WTC11 (cell line): ENCODE results near the gene SCNN1B. TPM values are rescaled to one million over a fixed set of nuclear protein-coding genes. Genes with fewer than 3 reads are reported as not detected.
A peak's percentile ranks its signal among the peaks of the same experiment; 100 is the strongest.

Experiments
- ATAC-seq: fragments of 200-7000 bp; cut with Tn5 transposase; 2 replicates; pipeline ENCODE4 v1.10.0; 2021; ENCODE audit warnings: mild to moderate bottlenecking, moderate library complexity
- CTCF ChIA-PET: fragments of 300-600 bp; sonication (Branson Sonifier 250); formaldehyde crosslinking; loops from one replicate; lab custom pipeline; 2021; ENCODE audit warnings: antibody characterized with exemption; lab: Charles Lee
- POLR2A ChIA-PET: fragments of 350-600 bp; sonication (Branson Sonifier 250); formaldehyde crosslinking; loops from one replicate; lab custom pipeline; 2021; ENCODE audit warnings: antibody characterized with exemption; lab: Charles Lee
- DNase-seq: peaks from one replicate; pipeline ENCODE4 v3.0.0; 2021; ENCODE audit warnings: low spot score
- H3K27ac Mint-ChIP-seq: 2 replicates; pipeline ENCODE4 v1.8.0; 2021; ENCODE audit warnings: mixed read lengths
- H3K27me3 Mint-ChIP-seq: 2 replicates; pipeline ENCODE4 v1.8.0; 2021; ENCODE audit warnings: low read depth, mild to moderate bottlenecking, moderate library complexity, mixed read lengths
- H3K36me3 Mint-ChIP-seq: 2 replicates; pipeline ENCODE4 v1.8.0; 2021; ENCODE audit warnings: mixed read lengths
- H3K4me1 Mint-ChIP-seq: 2 replicates; pipeline ENCODE4 v1.8.0; 2022; ENCODE audit warnings: mixed read lengths
- H3K4me3 Mint-ChIP-seq: 2 replicates; pipeline ENCODE4 v1.8.0; 2021; ENCODE audit warnings: mild to moderate bottlenecking, moderate library complexity, mixed read lengths
- H3K9me3 Mint-ChIP-seq: 2 replicates; pipeline ENCODE4 v1.8.0; 2021; ENCODE audit warnings: mixed read lengths
- FOXK1 ChIP-seq: sonication (generic); formaldehyde crosslinking; IDR thresholded peaks from 2 replicates; pipeline ENCODE4 v1.8.0; 2022; ENCODE audit warnings: mild to moderate bottlenecking, moderate library complexity, missing genetic modification reagents
- MXD4 ChIP-seq: fragments of 250-450 bp; sonication (Bioruptor Pico); IDR thresholded peaks from 2 replicates; pipeline ENCODE4 v1.8.0; 2021; ENCODE audit warnings: mild to moderate bottlenecking, moderate library complexity, borderline replicate concordance
- NFYB ChIP-seq: sonication (generic); formaldehyde crosslinking; conservative IDR thresholded peaks from 2 replicates; pipeline ENCODE4 v1.8.0; 2022; ENCODE audit warnings: low read depth, missing genetic modification reagents
- SMAD3 ChIP-seq: sonication (generic); formaldehyde crosslinking; IDR thresholded peaks from 2 replicates; pipeline ENCODE4 v1.8.0; 2022; ENCODE audit warnings: missing genetic modification reagents, mild to moderate bottlenecking, borderline replicate concordance
- SMAD4 ChIP-seq: sonication (generic); formaldehyde crosslinking; IDR thresholded peaks from 2 replicates; pipeline ENCODE4 v1.8.0; 2022; ENCODE audit warnings: mild to moderate bottlenecking, missing genetic modification reagents
- SP1 ChIP-seq: sonication (generic); formaldehyde crosslinking; conservative IDR thresholded peaks from 2 replicates; pipeline ENCODE4 v1.8.1; 2022; ENCODE audit warnings: missing genetic modification reagents
- TP53 ChIP-seq: sonication (generic); formaldehyde crosslinking; IDR thresholded peaks from 2 replicates; pipeline ENCODE4 v1.8.1; 2023; ENCODE audit warnings: mild to moderate bottlenecking, missing genetic modification reagents
- ZNF138 ChIP-seq: sonication (generic); formaldehyde crosslinking; conservative IDR thresholded peaks from 2 replicates; pipeline ENCODE4 v1.8.1; 2022; ENCODE audit warnings: mild to moderate bottlenecking, moderate library complexity, missing genetic modification reagents
- ZNF219 ChIP-seq: sonication (generic); formaldehyde crosslinking; IDR thresholded peaks from 2 replicates; pipeline ENCODE4 v1.8.0; 2023; ENCODE audit warnings: missing genetic modification reagents, mild to moderate bottlenecking, borderline replicate concordance
- total RNA-seq: library from RNA; stranded (reverse); gene quantifications from 3 replicates; pipeline ENCODE4 v1.2.3, GENCODE V29; 2021
- TF ChIP-seq, protein P1 (sequence below): sonication (generic); formaldehyde crosslinking; IDR thresholded peaks from 2 replicates; pipeline ENCODE4 v1.8.1; 2022; ENCODE audit warnings: low read depth, mild to moderate bottlenecking, moderate library complexity, missing genetic modification reagents, borderline replicate concordance
- TF ChIP-seq, protein P2 (sequence below): sonication (generic); formaldehyde crosslinking; IDR thresholded peaks from 2 replicates; pipeline ENCODE4 v1.8.1; 2022; ENCODE audit warnings: mild to moderate bottlenecking, missing genetic modification reagents, moderate library complexity, borderline replicate concordance
- TF ChIP-seq, protein P3 (sequence below): sonication (generic); formaldehyde crosslinking; IDR thresholded peaks from 2 replicates; pipeline ENCODE4 v1.8.1; 2023; ENCODE audit warnings: mild to moderate bottlenecking, missing genetic modification reagents, borderline replicate concordance
- TF ChIP-seq, protein P4 (sequence below): sonication (generic); formaldehyde crosslinking; IDR thresholded peaks from 2 replicates; pipeline ENCODE4 v1.8.1; 2023; ENCODE audit warnings: mild to moderate bottlenecking, missing genetic modification reagents, moderate library complexity
- TF ChIP-seq, protein P5 (sequence below): sonication (generic); formaldehyde crosslinking; conservative IDR thresholded peaks from 2 replicates; pipeline ENCODE4 v1.8.1; 2023; ENCODE audit warnings: mild to moderate bottlenecking, low read depth, missing genetic modification reagents, moderate library complexity
- TF ChIP-seq, protein P6 (sequence below): sonication (generic); formaldehyde crosslinking; IDR thresholded peaks from 2 replicates; pipeline ENCODE4 v1.8.0; 2022; ENCODE audit warnings: mild to moderate bottlenecking, missing genetic modification reagents
- TF ChIP-seq, protein P7 (sequence below): sonication (generic); formaldehyde crosslinking; IDR thresholded peaks from 2 replicates; pipeline ENCODE4 v1.8.1; 2023; ENCODE audit warnings: mild to moderate bottlenecking, missing genetic modification reagents

The SCNN1B gene
- total RNA-seq, 1 experiment from 2014 or later, result 4.8 TPM

DNA sequence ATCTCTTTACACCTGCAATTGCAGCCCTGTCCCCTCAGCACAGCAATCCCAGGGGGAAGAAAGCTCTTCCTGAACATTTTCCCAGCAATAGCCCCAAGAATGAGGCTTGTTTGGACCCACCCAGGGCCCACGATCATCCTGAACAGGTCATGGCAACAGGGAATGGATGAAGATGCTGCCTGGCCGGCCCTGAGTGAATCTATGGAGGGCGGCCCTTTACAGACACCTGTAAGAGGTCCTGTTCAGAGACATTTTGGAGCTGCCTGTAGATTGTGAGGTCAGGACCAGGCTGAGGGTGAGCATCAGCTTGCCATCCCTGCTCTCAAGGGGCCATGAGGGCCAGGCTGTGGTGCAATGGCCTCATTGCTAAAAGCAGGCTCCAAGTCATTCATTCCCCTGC lies 81.8 kb downstream of the SCNN1B start:
- Mint-ChIP-seq H3K4me3 (no peak overlapping the region), H3K27me3 (no peaks in the 10 kb centered on the region), H3K36me3 (peaks cover 4% of the 10 kb centered on the region; the same call in 1 of the 2 replicates), H3K27ac (0 out of 2 replicates have a peak overlapping the region, but pooled peaks have one; percentile 30), H3K4me1 (no peaks in the 10 kb centered on the region)
- no peak for ATAC-seq
- ChIA-PET CTCF (interaction anchor here (1.7 kb wide), 1 partner anchor 15 kb away, joined by 5 read pairs; no protein-coding TSS in a partner anchor), POLR2A (interaction anchor here (0.7 kb wide), 1 partner anchor 165 kb away, joined by 6 read pairs; no protein-coding TSS in a partner anchor)
- TF ChIP-seq, protein P1, sequence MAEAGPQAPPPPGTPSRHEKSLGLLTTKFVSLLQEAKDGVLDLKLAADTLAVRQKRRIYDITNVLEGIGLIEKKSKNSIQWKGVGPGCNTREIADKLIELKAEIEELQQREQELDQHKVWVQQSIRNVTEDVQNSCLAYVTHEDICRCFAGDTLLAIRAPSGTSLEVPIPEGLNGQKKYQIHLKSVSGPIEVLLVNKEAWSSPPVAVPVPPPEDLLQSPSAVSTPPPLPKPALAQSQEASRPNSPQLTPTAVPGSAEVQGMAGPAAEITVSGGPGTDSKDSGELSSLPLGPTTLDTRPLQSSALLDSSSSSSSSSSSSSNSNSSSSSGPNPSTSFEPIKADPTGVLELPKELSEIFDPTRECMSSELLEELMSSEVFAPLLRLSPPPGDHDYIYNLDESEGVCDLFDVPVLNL (CRISPR knock-in tag), result no peak
- TF ChIP-seq FOXK1 (CRISPR knock-in tag), result no peak
- TF ChIP-seq, protein P2, sequence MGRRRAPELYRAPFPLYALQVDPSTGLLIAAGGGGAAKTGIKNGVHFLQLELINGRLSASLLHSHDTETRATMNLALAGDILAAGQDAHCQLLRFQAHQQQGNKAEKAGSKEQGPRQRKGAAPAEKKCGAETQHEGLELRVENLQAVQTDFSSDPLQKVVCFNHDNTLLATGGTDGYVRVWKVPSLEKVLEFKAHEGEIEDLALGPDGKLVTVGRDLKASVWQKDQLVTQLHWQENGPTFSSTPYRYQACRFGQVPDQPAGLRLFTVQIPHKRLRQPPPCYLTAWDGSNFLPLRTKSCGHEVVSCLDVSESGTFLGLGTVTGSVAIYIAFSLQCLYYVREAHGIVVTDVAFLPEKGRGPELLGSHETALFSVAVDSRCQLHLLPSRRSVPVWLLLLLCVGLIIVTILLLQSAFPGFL (CRISPR knock-in tag), result no peak
- TF ChIP-seq, all 79 proteins: peak for 0
- no peak for DNase-seq
- H3K9me3 Mint-ChIP-seq, result no peaks in the 10 kb centered on the region

DNA sequence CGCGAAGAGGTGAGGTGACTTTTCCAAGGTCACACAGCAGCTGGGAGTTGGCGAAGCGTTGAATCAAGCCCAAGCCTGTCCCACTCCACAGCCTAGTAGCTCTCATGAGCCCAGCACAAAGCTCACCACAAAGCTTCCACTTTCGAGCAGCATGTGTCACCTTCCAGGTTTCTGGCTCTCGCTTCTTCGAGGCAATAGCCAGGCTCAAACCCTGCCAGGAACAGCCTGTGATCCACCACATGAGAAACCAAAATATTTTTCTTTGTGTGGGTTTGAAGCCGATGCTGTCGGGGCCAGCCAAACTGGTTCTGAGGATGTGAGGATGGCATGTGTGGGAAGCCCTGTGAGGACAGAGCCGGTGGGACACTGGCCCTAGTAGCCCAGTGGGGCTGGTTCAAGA lies 82.8 kb downstream of the SCNN1B start:
- ChIA-PET POLR2A (no interaction called here), CTCF (interaction anchor here (2.4 kb wide), 1 partner anchor 51 kb away, joined by 11 read pairs; no protein-coding TSS in a partner anchor)
- DNase-seq (no peak), ATAC-seq (no peak)
- no peaks in the 10 kb centered on the region for H3K4me1 Mint-ChIP-seq
- no peaks in the 10 kb centered on the region for H3K9me3 Mint-ChIP-seq
- peaks cover 9% of the 10 kb centered on the region; the same call in 1 of the 2 replicates for H3K36me3 Mint-ChIP-seq
- no peak overlapping the region for H3K4me3 Mint-ChIP-seq
- no peak for TF ChIP-seq SP1 (CRISPR knock-in tag)
- no peak for TF ChIP-seq SMAD3
- no peak for TF ChIP-seq MXD4 (CRISPR knock-in tag)
- TF ChIP-seq, protein P3, sequence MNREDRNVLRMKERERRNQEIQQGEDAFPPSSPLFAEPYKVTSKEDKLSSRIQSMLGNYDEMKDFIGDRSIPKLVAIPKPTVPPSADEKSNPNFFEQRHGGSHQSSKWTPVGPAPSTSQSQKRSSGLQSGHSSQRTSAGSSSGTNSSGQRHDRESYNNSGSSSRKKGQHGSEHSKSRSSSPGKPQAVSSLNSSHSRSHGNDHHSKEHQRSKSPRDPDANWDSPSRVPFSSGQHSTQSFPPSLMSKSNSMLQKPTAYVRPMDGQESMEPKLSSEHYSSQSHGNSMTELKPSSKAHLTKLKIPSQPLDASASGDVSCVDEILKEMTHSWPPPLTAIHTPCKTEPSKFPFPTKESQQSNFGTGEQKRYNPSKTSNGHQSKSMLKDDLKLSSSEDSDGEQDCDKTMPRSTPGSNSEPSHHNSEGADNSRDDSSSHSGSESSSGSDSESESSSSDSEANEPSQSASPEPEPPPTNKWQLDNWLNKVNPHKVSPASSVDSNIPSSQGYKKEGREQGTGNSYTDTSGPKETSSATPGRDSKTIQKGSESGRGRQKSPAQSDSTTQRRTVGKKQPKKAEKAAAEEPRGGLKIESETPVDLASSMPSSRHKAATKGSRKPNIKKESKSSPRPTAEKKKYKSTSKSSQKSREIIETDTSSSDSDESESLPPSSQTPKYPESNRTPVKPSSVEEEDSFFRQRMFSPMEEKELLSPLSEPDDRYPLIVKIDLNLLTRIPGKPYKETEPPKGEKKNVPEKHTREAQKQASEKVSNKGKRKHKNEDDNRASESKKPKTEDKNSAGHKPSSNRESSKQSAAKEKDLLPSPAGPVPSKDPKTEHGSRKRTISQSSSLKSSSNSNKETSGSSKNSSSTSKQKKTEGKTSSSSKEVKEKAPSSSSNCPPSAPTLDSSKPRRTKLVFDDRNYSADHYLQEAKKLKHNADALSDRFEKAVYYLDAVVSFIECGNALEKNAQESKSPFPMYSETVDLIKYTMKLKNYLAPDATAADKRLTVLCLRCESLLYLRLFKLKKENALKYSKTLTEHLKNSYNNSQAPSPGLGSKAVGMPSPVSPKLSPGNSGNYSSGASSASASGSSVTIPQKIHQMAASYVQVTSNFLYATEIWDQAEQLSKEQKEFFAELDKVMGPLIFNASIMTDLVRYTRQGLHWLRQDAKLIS, result no peak
- TF ChIP-seq NFYB, result no peak
- TF ChIP-seq, protein P4, sequence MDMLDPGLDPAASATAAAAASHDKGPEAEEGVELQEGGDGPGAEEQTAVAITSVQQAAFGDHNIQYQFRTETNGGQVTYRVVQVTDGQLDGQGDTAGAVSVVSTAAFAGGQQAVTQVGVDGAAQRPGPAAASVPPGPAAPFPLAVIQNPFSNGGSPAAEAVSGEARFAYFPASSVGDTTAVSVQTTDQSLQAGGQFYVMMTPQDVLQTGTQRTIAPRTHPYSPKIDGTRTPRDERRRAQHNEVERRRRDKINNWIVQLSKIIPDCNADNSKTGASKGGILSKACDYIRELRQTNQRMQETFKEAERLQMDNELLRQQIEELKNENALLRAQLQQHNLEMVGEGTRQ, result no peak
- TF ChIP-seq, protein P5, sequence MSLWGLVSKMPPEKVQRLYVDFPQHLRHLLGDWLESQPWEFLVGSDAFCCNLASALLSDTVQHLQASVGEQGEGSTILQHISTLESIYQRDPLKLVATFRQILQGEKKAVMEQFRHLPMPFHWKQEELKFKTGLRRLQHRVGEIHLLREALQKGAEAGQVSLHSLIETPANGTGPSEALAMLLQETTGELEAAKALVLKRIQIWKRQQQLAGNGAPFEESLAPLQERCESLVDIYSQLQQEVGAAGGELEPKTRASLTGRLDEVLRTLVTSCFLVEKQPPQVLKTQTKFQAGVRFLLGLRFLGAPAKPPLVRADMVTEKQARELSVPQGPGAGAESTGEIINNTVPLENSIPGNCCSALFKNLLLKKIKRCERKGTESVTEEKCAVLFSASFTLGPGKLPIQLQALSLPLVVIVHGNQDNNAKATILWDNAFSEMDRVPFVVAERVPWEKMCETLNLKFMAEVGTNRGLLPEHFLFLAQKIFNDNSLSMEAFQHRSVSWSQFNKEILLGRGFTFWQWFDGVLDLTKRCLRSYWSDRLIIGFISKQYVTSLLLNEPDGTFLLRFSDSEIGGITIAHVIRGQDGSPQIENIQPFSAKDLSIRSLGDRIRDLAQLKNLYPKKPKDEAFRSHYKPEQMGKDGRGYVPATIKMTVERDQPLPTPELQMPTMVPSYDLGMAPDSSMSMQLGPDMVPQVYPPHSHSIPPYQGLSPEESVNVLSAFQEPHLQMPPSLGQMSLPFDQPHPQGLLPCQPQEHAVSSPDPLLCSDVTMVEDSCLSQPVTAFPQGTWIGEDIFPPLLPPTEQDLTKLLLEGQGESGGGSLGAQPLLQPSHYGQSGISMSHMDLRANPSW (CRISPR knock-in tag), result no peak
- TF ChIP-seq, protein P6, sequence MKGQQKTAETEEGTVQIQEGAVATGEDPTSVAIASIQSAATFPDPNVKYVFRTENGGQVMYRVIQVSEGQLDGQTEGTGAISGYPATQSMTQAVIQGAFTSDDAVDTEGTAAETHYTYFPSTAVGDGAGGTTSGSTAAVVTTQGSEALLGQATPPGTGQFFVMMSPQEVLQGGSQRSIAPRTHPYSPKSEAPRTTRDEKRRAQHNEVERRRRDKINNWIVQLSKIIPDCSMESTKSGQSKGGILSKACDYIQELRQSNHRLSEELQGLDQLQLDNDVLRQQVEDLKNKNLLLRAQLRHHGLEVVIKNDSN, result no peak
- TF ChIP-seq SMAD4 (CRISPR knock-in tag), result no peak
- TF ChIP-seq, protein P7, sequence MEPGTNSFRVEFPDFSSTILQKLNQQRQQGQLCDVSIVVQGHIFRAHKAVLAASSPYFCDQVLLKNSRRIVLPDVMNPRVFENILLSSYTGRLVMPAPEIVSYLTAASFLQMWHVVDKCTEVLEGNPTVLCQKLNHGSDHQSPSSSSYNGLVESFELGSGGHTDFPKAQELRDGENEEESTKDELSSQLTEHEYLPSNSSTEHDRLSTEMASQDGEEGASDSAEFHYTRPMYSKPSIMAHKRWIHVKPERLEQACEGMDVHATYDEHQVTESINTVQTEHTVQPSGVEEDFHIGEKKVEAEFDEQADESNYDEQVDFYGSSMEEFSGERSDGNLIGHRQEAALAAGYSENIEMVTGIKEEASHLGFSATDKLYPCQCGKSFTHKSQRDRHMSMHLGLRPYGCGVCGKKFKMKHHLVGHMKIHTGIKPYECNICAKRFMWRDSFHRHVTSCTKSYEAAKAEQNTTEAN (CRISPR knock-in tag), result no peak
- no peak for TF ChIP-seq FOXK1 (CRISPR knock-in tag)
- no peak for TF ChIP-seq ZNF219 (CRISPR knock-in tag)
- TF ChIP-seq ZNF138 (CRISPR knock-in tag), result no peak
- TF ChIP-seq TP53 (CRISPR knock-in tag), result no peak
- no peaks in the 10 kb centered on the region for H3K27me3 Mint-ChIP-seq
- no peak overlapping the region for H3K27ac Mint-ChIP-seq
